Loucy (cell line): Measurements from ENCODE around the gene HNF4A.

Experiments
- H2AFZ ChIP-seq: fragments of 200-600 bp; sonication (generic); 2 replicates; pipeline ENCODE4 v1.6.0; 2016; ENCODE audit warnings: antibody characterized with exemption, mild to moderate bottlenecking, low read length, moderate library complexity
- H3F3A ChIP-seq: fragments of 200-600 bp; 2 replicates; pipeline ENCODE4 v1.6.0; 2016; ENCODE audit warnings: antibody characterized with exemption, low read depth, mild to moderate bottlenecking
- H3K27me3 ChIP-seq: fragments of 200-600 bp; sonication (generic); 2 replicates; pipeline ENCODE4 v1.6.1; 2014; ENCODE audit warnings: low read length, mild to moderate bottlenecking; ENCODE audit not compliant: insufficient read depth, poor library complexity, severe bottlenecking
- H3K36me3 ChIP-seq: fragments of 200-600 bp; sonication (generic); 2 replicates; pipeline ENCODE4 v1.6.1; 2016; ENCODE audit warnings: low read length; ENCODE audit not compliant: insufficient read depth
- H3K4me1 ChIP-seq: fragments of 200-600 bp; sonication (generic); 2 replicates; pipeline ENCODE4 v1.5.1; 2014; ENCODE audit warnings: low read length, mild to moderate bottlenecking; ENCODE audit not compliant: insufficient read depth, poor library complexity, severe bottlenecking
- H3K4me2 ChIP-seq: fragments of 200-600 bp; sonication (generic); 2 replicates; pipeline ENCODE4 v1.6.0; 2014; ENCODE audit warnings: antibody characterized with exemption, low read length, low read depth, mild to moderate bottlenecking; ENCODE audit not compliant: poor library complexity, severe bottlenecking
- H3K4me3 ChIP-seq: fragments of 200-600 bp; sonication (generic); 2 replicates; pipeline ENCODE4 v1.5.1; 2014; ENCODE audit warnings: low read length, mild to moderate bottlenecking, mixed read lengths; ENCODE audit not compliant: poor library complexity, severe bottlenecking
- H3K79me2 ChIP-seq: fragments of 200-600 bp; sonication (generic); 2 replicates; pipeline ENCODE4 v1.6.1; 2014; ENCODE audit warnings: low read length; ENCODE audit not compliant: insufficient read depth
- H3K9ac ChIP-seq: fragments of 200-600 bp; sonication (generic); 2 replicates; pipeline ENCODE4 v1.6.0; 2014; ENCODE audit warnings: mild to moderate bottlenecking, low read depth, low read length, moderate library complexity; ENCODE audit not compliant: poor library complexity, severe bottlenecking
- H3K9me2 ChIP-seq: fragments of 200-600 bp; sonication (generic); replicated peaks from 2 replicates; pipeline ENCODE4 v1.6.1; 2016; ENCODE audit warnings: low read depth, low read length, mixed read lengths
- H3K9me3 ChIP-seq: fragments of 200-600 bp; sonication (generic); 2 replicates; pipeline ENCODE4 v1.6.1; 2014; ENCODE audit warnings: mild to moderate bottlenecking, antibody characterized with exemption, low read length, low read depth; ENCODE audit not compliant: insufficient read depth
- H4K20me1 ChIP-seq: fragments of 200-600 bp; sonication (generic); 2 replicates; pipeline ENCODE4 v1.6.0; 2014; ENCODE audit warnings: antibody characterized with exemption, low read length, mild to moderate bottlenecking; ENCODE audit not compliant: insufficient read depth, poor library complexity, severe bottlenecking
- CTCF ChIP-seq: fragments of 200-600 bp; sonication (generic); conservative IDR thresholded peaks from 2 replicates; pipeline ENCODE4 v1.5.1; 2014; ENCODE audit warnings: mild to moderate bottlenecking, antibody characterized with exemption, low read length
- EZH2phosphoT487 ChIP-seq: fragments of 200-600 bp; IDR thresholded peaks from 2 replicates; pipeline ENCODE4 v1.6.1; 2018; ENCODE audit warnings: antibody characterized with exemption, mild to moderate bottlenecking, moderate library complexity, borderline replicate concordance

The HNF4A gene

GRCh38 chr20:44370639-44371218 is 15.2 kb downstream of the HNF4A start:
- TF ChIP-seq CTCF (no peak), EZH2phosphoT487 (no peak)
- Histone ChIP-seq H2AFZ (0 out of 2 replicates have a peak overlapping the region, but pooled peaks have one; percentile 6), H3K79me2 (no peaks in the 10 kb centered on the region), H3K9me2 (no peaks in the 10 kb centered on the region), H3K36me3 (no peaks in the 10 kb centered on the region), H3K4me3 (no peak overlapping the region), H3K9ac (no peak overlapping the region), H3K27me3 (no peaks in the 10 kb centered on the region), H3K4me1 (no peaks in the 10 kb centered on the region), H4K20me1 (no peaks in the 10 kb centered on the region), H3F3A (no peaks in the 10 kb centered on the region), H3K4me2 (no peak overlapping the region), H3K9me3 (no peaks in the 10 kb centered on the region)

- Histone ChIP-seq H3K27me3 (no peaks in the 10 kb centered on the region), H3K79me2 (no peaks in the 10 kb centered on the region), H3K9me3 (no peaks in the 10 kb centered on the region), H3K4me3 (no peak overlapping the region), H3K4me1 (no peaks in the 10 kb centered on the region), H3K4me2 (no peak overlapping the region), H2AFZ (no peak overlapping the region), H3K9ac (no peak overlapping the region), H3K36me3 (no peaks in the 10 kb centered on the region), H3F3A (no peaks in the 10 kb centered on the region), H4K20me1 (no peaks in the 10 kb centered on the region), H3K9me2 (no peaks in the 10 kb centered on the region)
- TF ChIP-seq CTCF (no peak), EZH2phosphoT487 (no peak)
Measured at GRCh38 chr20:44382641-44383040, 27.1 kb downstream of the HNF4A start.

- Histone ChIP-seq H3K27me3 (no peaks in the 10 kb centered on the region), H4K20me1 (no peaks in the 10 kb centered on the region), H2AFZ (no peak overlapping the region), H3K4me3 (no peak overlapping the region), H3K4me2 (no peak overlapping the region), H3K4me1 (no peaks in the 10 kb centered on the region), H3K9ac (no peak overlapping the region), H3K36me3 (no peaks in the 10 kb centered on the region), H3K79me2 (no peaks in the 10 kb centered on the region), H3K9me2 (no peaks in the 10 kb centered on the region), H3K9me3 (no peaks in the 10 kb centered on the region), H3F3A (no peaks in the 10 kb centered on the region)
- no peak for TF ChIP-seq EZH2phosphoT487
- peak; percentile 96 for TF ChIP-seq CTCF
Measured at GRCh38 chr20:44384423-44385027, 29.0 kb downstream of the HNF4A start.
